ENCODE results near the gene ADGB. TPM values are rescaled to one million over a fixed set of nuclear protein-coding genes. Genes with fewer than 3 reads are reported as not detected.

The ADGB gene
- total RNA-seq, 1 experiment from 2014 or later: not detected

- Histone ChIP-seq H3K79me2 (ENCODE audit: insufficient read depth, low read length) (no peaks in the 10 kb centered on the region), H4K20me1 (ENCODE audit: insufficient read depth) (no peaks in the 10 kb centered on the region), H3K27ac (ENCODE audit: low read depth, low read length) (no peak overlapping the region), H3K36me3 (ENCODE audit: control insufficient read depth in 1 of 2, insufficient read depth in 2 of 2, low read length in 2 of 2) (no peaks in the 10 kb centered on the region), H3K27me3 (ENCODE audit: insufficient read depth, low read length) (no peaks in the 10 kb centered on the region), H3K4me1 (ENCODE audit: control insufficient read depth in 1 of 2, insufficient read depth in 2 of 2, low read length in 2 of 2) (no peaks in the 10 kb centered on the region), H3K9me3 (ENCODE audit: control insufficient read depth in 1 of 2, insufficient read depth in 1 of 2, low read depth in 1 of 2, low read length in 2 of 2) (no peaks in the 10 kb centered on the region), H3K9ac (ENCODE audit: low read length) (no peak overlapping the region), H3K9me2 (ENCODE audit: insufficient read depth) (no peaks in the 10 kb centered on the region), H3K4me2 (ENCODE audit: low read length) (no peak overlapping the region), H3K4me3 (replicated peaks in 1 of 2; ENCODE audit: low read depth in 1 of 2, low read length in 2 of 2) (no peak overlapping the region), H2AFZ (ENCODE audit: low read depth, low read length, poor library complexity, severe bottlenecking) (no peak overlapping the region)
- no TSS peak for BruUV-seq (replicated peaks)
- intact Hi-C loops (cut with micrococcal nuclease): no loop called here
- DNase-seq (ENCODE audit: low read depth, low spot score) (no peak), ATAC-seq (no peak)
- ChIA-PET CTCF (no interaction called here), RAD21 (ENCODE audit: low non-redundant PET in 1 of 2, low total read pairs in 2 of 2, uncharacterized antibody in 2 of 2, unreplicated experiment in 2 of 2) (no interaction called here), POLR2A (no interaction called here)
- TF ChIP-seq SIN3A (IDR thresholded peaks at IDR 0.05; ENCODE audit: low read depth): no peak
- TF ChIP-seq CEBPB (IDR thresholded peaks at IDR 0.05; ENCODE audit: low read depth): no peak
- no peak for TF ChIP-seq MAX (IDR thresholded peaks at IDR 0.05)
- TF ChIP-seq EZH2 (IDR thresholded peaks at IDR 0.05): no peak
- no peak for TF ChIP-seq ZBTB33 (IDR thresholded peaks at IDR 0.05; ENCODE audit: extremely low read depth, insufficient replicate concordance, low read length)
- TF ChIP-seq REST (IDR thresholded peaks at IDR 0.05; ENCODE audit: low read depth): no peak
- TF ChIP-seq ZNF274 (IDR thresholded peaks at IDR 0.05; ENCODE audit: low read depth, low read length): no peak
- TF ChIP-seq RAD21 (IDR thresholded peaks at IDR 0.05; ENCODE audit: low read depth): no peak
- no peak for TF ChIP-seq POLR2A (IDR thresholded peaks at IDR 0.05; ENCODE audit: borderline replicate concordance, extremely low read depth, insufficient read depth, insufficient read length)
- TF ChIP-seq CBX3 (IDR thresholded peaks at IDR 0.05; ENCODE audit: low read depth): no peak
- TF ChIP-seq YY1 (IDR thresholded peaks at IDR 0.05; ENCODE audit: extremely low read depth, insufficient replicate concordance, low read depth, low read length): no peak
- TF ChIP-seq FOSL1 (IDR thresholded peaks at IDR 0.05; ENCODE audit: low read depth): no peak
- TF ChIP-seq TCF7L2 (IDR thresholded peaks at IDR 0.05; ENCODE audit: borderline replicate concordance, extremely low read depth, insufficient read depth, insufficient read length): no peak
- TF ChIP-seq ZFX (IDR thresholded peaks at IDR 0.05): no peak
- TF ChIP-seq CTCF (IDR thresholded peaks at IDR 0.05 in 2 of 3, conservative IDR thresholded peaks at IDR 0.05 in 1 of 3; ENCODE audit: borderline replicate concordance in 1 of 3, insufficient read depth in 1 of 3, low read depth in 2 of 3, low read length in 2 of 3): no peak
These were observed 120.6 kb downstream of the ADGB start for GRCh38 chr6:146719387-146719786.

Measured in HCT116 (cell line).